Skin epidermis (tissue), 12 donors: Measurements from ENCODE around the gene TRANK1.
A peak's percentile ranks its signal among the peaks of the same experiment; 100 is the strongest.

Source experiments
- H3K27ac ChIP-seq, 21 experiments: fragments of 200-600 bp; sonication (generic) in 11 of 21; one replicate each; pipeline ENCODE4 v1.5.0; 2020; ENCODE audit warnings: mild to moderate bottlenecking in 3 of 21, inconsistent platforms in 2 of 21, moderate library complexity in 2 of 21
- H3K4me3 ChIP-seq, 7 experiments: fragments of 200-600 bp; sonication (generic) in 2 of 7; one replicate each; pipeline ENCODE4 v1.5.0; 2020; ENCODE audit warnings: inconsistent platforms in 2 of 7, mild to moderate bottlenecking in 2 of 7, moderate library complexity in 1 of 7

TRANK1 gene

GRCh38 chr3:36784138-36784635, 160.7 kb downstream of the TRANK1 start:
- Histone ChIP-seq H3K27ac (peak overlapping the region in 1 of 21 experiments; percentile 31), H3K4me3 (no peak overlapping the region)

DNA sequence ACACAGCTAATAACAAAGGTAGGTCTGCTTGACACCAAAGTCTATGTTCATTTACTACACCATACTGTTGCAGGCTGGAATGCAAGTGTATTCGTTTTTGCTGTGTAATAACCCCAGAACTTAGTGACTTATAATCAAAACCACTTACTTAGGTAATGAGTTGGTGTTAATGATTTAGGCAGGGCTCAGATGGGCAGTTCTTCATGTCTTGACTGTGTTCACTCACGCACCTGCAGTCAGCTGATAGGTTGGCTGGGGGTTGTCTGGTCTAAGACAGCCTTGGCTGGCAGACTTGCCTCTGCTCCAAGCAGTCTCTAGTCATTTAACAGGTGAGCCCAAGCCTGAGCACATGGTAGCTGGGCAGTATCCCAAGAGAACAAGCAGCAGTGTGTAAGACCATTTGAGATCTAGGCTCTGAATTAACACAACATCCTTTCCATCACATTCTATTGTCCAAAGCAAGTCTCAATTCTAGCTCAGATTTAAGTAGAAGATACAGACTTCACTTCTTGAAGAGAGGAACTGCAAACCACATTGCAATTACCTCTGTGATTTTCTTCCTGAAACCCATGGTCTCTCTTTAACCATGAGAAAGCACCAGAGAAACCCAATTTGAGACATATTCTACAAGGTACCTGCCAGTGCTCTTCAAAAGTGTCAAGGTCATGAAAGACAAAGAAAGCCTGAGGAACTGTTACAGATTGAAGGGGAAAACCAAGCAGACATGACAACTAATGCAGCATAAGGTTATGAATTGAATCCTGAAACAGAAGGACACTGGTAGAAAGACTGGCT, 167.2 kb downstream of the TRANK1 start:
- H3K27ac ChIP-seq, result no peak overlapping the region
- no peak overlapping the region for H3K4me3 ChIP-seq
